Keratinocyte (primary cell): Measurements from ENCODE around the gene LRRC58.

Experiments
- EZH2 ChIP-seq: IDR thresholded peaks from one replicate; pipeline ENCODE4 v1.6.1; 2012; ENCODE audit warnings: inconsistent platforms, mild to moderate bottlenecking, low read length, moderate library complexity
- TF ChIP-seq, protein P1 (sequence below), 3 experiments: IDR thresholded peaks in 1 of 3; conservative IDR thresholded peaks in 1 of 3; optimal IDR thresholded peaks in 1 of 3; 2 replicates in 2 of 3; 3 replicates in 1 of 3; pipeline versions ENCODE3 to v1.5.1; 2011; ENCODE audit warnings: low read length in 3 of 3, mild to moderate bottlenecking in 3 of 3, moderate library complexity in 2 of 3, control low read depth in 1 of 3, inconsistent platforms in 1 of 3; ENCODE audit not compliant: insufficient read depth in 2 of 3; ENCODE audit errors: extremely low read depth in 1 of 3

GRCh38 chr3:120281261-120281660 lies 67.9 kb downstream of the LRRC58 start:
- TF ChIP-seq, protein P1, sequence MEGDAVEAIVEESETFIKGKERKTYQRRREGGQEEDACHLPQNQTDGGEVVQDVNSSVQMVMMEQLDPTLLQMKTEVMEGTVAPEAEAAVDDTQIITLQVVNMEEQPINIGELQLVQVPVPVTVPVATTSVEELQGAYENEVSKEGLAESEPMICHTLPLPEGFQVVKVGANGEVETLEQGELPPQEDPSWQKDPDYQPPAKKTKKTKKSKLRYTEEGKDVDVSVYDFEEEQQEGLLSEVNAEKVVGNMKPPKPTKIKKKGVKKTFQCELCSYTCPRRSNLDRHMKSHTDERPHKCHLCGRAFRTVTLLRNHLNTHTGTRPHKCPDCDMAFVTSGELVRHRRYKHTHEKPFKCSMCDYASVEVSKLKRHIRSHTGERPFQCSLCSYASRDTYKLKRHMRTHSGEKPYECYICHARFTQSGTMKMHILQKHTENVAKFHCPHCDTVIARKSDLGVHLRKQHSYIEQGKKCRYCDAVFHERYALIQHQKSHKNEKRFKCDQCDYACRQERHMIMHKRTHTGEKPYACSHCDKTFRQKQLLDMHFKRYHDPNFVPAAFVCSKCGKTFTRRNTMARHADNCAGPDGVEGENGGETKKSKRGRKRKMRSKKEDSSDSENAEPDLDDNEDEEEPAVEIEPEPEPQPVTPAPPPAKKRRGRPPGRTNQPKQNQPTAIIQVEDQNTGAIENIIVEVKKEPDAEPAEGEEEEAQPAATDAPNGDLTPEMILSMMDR (optimal IDR thresholded peaks at IDR 0.05 in 1 of 3, IDR thresholded peaks at IDR 0.05 in 1 of 3, conservative IDR thresholded peaks at IDR 0.05 in 1 of 3; ENCODE audit: extremely low read depth in 1 of 3, insufficient read depth in 2 of 3, low read length in 3 of 3) = no peak
- TF ChIP-seq EZH2 = no peak
